ENCODE data around the gene DDX1.

DNA sequence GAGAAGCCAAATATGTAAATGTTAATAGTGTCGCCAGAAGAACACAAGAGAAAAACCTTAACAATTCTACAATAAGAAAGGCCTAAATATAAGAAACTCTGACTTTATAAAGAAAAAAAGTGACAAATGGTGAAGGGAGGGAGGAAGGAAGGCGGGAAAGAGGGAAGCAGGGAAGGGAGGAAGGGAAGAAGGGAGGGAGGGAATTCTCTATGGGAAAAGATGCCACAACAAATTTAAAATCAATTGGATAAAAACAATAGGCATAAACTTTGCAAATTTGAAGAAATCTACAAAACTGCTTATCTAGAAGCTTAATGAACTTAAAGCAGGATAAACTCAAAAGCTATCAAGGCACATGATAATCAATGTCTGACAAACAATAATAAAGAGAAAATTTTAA, 47.4 kb upstream of the DDX1 start:
- TF ChIP-seq MAX (IDR thresholded peaks at IDR 0.05) (no peak), REST (IDR thresholded peaks at IDR 0.05; ENCODE audit: low read depth) (no peak), CREB1 (IDR thresholded peaks at IDR 0.05; ENCODE audit: low read depth) (no peak), TAF1 (IDR thresholded peaks at IDR 0.05; ENCODE audit: low read depth) (no peak), EP300 (IDR thresholded peaks at IDR 0.05; ENCODE audit: borderline replicate concordance) (no peak), TCF12 (IDR thresholded peaks at IDR 0.05; ENCODE audit: low read depth) (no peak), YY1 (IDR thresholded peaks at IDR 0.05; ENCODE audit: low read depth) (no peak), TEAD4 (IDR thresholded peaks at IDR 0.05) (no peak), NFIC (IDR thresholded peaks at IDR 0.05) (no peak), EGR1 (IDR thresholded peaks at IDR 0.05) (no peak), RAD21 (IDR thresholded peaks at IDR 0.05; ENCODE audit: low read depth) (no peak)
- TF ChIP-seq, protein P1, sequence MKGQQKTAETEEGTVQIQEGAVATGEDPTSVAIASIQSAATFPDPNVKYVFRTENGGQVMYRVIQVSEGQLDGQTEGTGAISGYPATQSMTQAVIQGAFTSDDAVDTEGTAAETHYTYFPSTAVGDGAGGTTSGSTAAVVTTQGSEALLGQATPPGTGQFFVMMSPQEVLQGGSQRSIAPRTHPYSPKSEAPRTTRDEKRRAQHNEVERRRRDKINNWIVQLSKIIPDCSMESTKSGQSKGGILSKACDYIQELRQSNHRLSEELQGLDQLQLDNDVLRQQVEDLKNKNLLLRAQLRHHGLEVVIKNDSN (IDR thresholded peaks at IDR 0.05): no peak

All from Ishikawa (cell line).